ENCODE results near the gene GZMB.
"Not testable (repeated sequence)": the region's sequence is repeated elsewhere in the genome, so short reads cannot be mapped to it uniquely, and the experiment has no call there.

Gene GZMB, protein sequence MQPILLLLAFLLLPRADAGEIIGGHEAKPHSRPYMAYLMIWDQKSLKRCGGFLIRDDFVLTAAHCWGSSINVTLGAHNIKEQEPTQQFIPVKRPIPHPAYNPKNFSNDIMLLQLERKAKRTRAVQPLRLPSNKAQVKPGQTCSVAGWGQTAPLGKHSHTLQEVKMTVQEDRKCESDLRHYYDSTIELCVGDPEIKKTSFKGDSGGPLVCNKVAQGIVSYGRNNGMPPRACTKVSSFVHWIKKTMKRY

GRCh38 chr14:24634158-24634557, at the start of gene GZMB:
Gene GZMB (minus strand): TSS chr14:24634190. CDS start chr14:24634160, 30 bp downstream.
- DNase-seq = no peak

GRCh38 chr14:24681056-24681455, 47.1 kb upstream of the GZMB start:
- DNase-seq = no peak

DNA sequence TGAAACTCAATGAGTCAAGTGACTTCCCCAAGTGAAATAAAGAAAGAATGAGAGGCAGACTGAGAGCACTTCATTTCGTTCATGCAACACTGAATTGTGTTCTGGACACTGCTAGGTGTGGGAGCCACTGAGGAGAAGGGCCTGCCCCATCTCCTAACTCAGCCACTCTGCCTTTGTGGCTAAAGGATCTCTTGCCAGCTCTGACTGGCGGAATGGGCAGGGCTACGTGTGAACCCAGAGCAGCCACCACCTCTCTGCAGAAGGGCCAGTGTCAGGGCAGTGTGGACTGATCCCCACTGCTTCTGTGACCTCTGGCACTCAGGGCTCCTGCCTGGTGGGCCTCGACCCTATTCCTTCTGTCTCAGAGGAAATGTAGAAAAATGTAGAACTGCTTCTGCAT, 46.5 kb upstream of the GZMB start:
- DNase-seq = no peak

GRCh38 chr14:24679248-24679961, 45.4 kb upstream of the GZMB start:
- no peak for DNase-seq

DNA sequence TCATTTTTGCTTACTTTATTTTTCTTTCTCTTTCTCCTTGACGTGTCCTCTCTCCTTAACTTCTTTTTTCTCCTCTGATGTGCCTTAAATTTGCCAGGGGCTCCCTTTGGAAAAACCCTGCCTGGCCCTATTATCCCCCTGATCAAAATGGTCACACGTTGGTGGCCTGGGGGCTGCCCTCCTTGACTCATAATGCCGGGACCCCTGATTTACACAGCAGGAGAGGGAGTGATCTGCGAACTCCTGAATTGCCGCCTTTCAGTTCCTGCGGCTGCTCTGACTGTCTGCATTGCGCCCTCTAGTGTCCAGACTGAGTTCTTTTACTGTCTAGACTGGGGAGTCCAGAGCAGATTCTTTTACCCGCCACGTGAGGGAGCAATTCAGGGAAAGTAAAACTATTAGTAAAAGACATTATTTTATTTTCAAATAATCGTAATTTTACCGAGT, 44.8 kb upstream of the GZMB start:
- DNase-seq = peak; percentile 78

- DNase-seq = no peak
These were observed 44.0 kb upstream of the GZMB start for GRCh38 chr14:24677956-24678355.

DNA sequence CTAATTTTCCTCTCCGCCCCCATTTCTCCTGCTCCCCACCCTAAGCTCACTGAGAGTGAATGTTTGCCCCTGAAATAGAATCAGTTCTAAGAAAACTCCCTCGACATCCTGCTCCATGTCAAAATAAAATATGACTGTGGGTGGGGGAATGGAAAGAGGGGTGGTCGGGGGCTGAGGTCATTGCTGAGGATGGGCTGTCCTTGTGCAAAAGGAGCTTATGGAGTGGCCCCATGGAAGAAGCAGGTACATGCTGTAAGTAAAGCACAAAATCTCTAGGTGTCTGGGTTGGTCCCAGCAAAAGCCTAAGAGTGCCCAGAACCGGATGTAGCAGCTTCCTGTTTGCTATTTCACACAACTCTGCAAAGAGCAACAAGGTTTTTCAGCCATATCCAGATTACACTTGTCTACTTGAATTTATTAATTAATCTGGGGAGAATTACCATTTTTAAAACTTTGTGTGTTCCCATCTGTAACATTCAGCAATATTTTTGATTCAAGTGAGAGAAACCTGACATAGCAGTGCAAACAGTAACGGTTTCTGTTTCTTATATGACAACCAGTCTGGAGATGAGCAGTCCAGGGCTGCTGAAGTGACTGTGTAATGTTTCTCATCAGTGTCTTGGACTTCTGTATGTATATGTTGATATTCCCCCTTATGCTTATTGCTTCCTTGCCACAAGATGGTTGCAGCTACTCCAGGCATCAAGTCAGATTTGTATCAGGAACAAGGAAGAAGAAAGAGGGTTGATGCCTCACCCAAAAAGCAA, 40.4 kb upstream of the GZMB start:
- no peak for DNase-seq

GRCh38 chr14:24673534-24674203, 39.7 kb upstream of the GZMB start:
- DNase-seq = no peak

- DNase-seq = no peak
These were observed 39.1 kb upstream of the GZMB start for GRCh38 chr14:24673059-24673458.

- no peak for DNase-seq
These were observed 36.6 kb upstream of the GZMB start for GRCh38 chr14:24670594-24670993.

- DNase-seq = no peak
These were observed 35.7 kb upstream of the GZMB start for GRCh38 chr14:24669651-24670050.

- DNase-seq = no peak
These were observed 31.5 kb upstream of the GZMB start for GRCh38 chr14:24665440-24665991.

GRCh38 chr14:24664366-24664765, 30.4 kb upstream of the GZMB start:
- no peak for DNase-seq

- no peak for DNase-seq
These were observed 28.8 kb upstream of the GZMB start for GRCh38 chr14:24662753-24663152.

DNA sequence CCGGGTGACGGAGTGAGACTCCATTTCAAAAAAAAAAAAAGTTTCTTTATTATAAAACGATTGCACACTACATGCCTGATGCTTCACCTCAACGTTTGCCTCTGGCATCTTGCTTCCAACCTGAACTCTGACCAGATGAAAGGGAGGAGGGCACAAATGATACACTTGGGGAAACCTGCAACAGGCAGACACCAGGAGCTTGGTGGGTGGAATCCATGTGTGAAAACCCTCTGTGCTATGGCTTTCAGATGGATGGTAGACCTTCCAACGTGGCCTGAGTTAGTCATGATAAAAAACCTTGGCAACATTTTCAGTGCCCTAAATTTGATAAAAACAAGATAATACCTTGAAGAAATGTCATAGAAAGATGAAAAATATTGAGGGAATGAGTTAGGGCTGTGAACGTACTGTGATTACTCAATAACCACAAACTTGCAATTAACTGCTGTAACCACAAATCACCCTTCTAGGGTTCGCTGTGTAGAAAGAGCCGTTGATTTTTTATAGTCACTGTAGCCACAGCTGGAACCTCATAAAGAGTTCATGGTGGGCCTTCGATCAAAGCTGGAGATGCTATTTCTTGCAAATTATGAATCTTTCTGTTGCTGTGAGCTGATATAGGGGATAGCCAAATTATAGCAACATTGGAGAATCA, 26.1 kb upstream of the GZMB start:
- no peak for DNase-seq

- not testable (repeated sequence) for DNase-seq
These were observed 14.4 kb upstream of the GZMB start for GRCh38 chr14:24648361-24648760.

DNA sequence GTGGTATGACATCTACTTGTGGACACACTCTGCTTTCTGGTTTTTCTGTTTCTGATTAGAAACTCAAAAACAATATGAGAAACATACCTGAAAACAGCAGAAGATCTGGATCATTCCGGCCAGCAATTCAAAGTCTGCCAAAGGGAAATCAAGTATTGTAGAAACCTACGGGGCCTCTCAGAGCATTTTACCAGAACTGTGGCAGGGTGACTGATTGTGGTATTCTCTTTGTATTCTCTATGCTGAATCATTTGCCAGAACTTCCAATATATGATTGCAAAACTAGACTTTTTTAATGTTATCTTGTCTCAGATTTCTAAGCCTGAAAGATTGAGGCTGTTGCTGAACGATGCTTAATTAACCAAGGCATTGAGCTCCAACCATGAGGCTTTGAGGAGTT, 5.9 kb upstream of the GZMB start:
- no peak for DNase-seq

GRCh38 chr14:24639270-24639669, 5.3 kb upstream of the GZMB start:
- DNase-seq = no peak

- no peak for DNase-seq
These were observed 637 bp downstream of the GZMB start for GRCh38 chr14:24633353-24633752.

- DNase-seq = no peak
These were observed 1.2 kb downstream of the GZMB start for GRCh38 chr14:24632761-24633160.

DNA sequence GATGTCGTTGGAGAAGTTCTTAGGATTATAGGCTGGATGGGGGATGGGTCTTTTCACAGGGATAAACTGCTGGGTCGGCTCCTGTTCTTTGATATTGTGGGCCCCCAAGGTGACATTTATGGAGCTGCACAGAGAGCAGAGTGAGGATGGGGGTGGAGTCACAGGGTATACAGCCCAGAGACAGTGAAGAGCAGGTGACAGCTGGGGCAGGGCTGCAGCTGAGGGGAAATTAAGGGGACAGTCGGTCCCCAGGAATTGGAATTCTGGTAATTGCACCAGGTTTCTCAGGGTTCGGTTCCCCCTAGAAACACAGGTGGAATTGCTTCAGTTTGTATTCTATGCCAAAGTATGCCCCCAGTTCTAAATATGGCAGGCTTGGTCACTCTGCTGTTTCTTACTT, 1.7 kb downstream of the GZMB start:
- no peak for DNase-seq

GRCh38 chr14:24631749-24632335, 2.1 kb downstream of the GZMB start:
- no peak for DNase-seq
